Ramos (cell line): ENCODE measurements around the gene BANK1.

Experiments
- in situ Hi-C: fragments of 300-500 bp; cut with MboI; formaldehyde crosslinking; loops from one replicate; pipeline ENCODE4 v1.14.3; 2022; ENCODE audit warnings: low sequenced_read_pairs; ENCODE audit not compliant: unreplicated experiment

Gene BANK1

GRCh38 chr4:102094481-102094880 is 304.0 kb downstream of the BANK1 start:
- in situ Hi-C loops = no loop called here

GRCh38 chr4:102103368-102103767 is 312.8 kb downstream of the BANK1 start:
- in situ Hi-C loops = no loop called here

GRCh38 chr4:102104278-102104677 is 313.7 kb downstream of the BANK1 start:
- in situ Hi-C loops = no loop called here

GRCh38 chr4:102105983-102106382 is 315.5 kb downstream of the BANK1 start:
- in situ Hi-C loops = no loop called here

GRCh38 chr4:102114118-102114630 is 323.6 kb downstream of the BANK1 start:
- in situ Hi-C loops = no loop called here

GRCh38 chr4:102116121-102116520 is 325.6 kb downstream of the BANK1 start:
- in situ Hi-C loops = no loop called here

GRCh38 chr4:102120846-102121245 is 330.3 kb downstream of the BANK1 start:
- in situ Hi-C loops = no loop called here
